A549 (cell line): Measurements from ENCODE around the gene STAB2. TPM values are rescaled to one million over a fixed set of nuclear protein-coding genes. Genes with fewer than 3 reads are reported as not detected.

Experiments used
- ATAC-seq, 2 experiments: fragments of 200-7000 bp in 1 of 2; fragments of >200 bp in 1 of 2; cut with Nextera tagmentation in 1 of 2; cut with Tn5 transposase in 1 of 2; 3 replicates each; pipeline versions ENCODE4 v1.8.0 to v1.9.1; 2018 to 2020; ENCODE audit warnings: mild to moderate bottlenecking in 1 of 2, moderate library complexity in 1 of 2
- CTCF ChIA-PET: fragments of 300-600 bp; sonication (Branson Sonifier 250); formaldehyde crosslinking; extraction: SDS; loops from one replicate; lab custom pipeline; 2021; ENCODE audit warnings: antibody characterized with exemption, inconsistent platforms; lab: Yijun Ruan, JAX
- POLR2A ChIA-PET: fragments of 350-600 bp; formaldehyde crosslinking; extraction: SDS; loops from one replicate; lab custom pipeline; 2021; ENCODE audit warnings: antibody characterized with exemption, inconsistent platforms; lab: Yijun Ruan, JAX
- DNase-seq, 2 experiments: peaks; one replicate each; pipeline versions ENCODE4 v3.0.0 to v3.0.0-alpha.2; 2011 to 2016; ENCODE audit warnings: low read depth in 1 of 2, low spot score in 1 of 2
- FAIRE-seq: peaks from 2 replicates; lab custom pipeline; 2011; peaks lifted over from hg19 to GRCh38; lab: Jason Lieb, UNC
- H3K27ac ChIP-seq, 2 experiments: fragments of >200 bp; sonication (Bioruptor Twin); formaldehyde crosslinking; 3 replicates each; pipeline ENCODE4 v1.5.1; 2016 to 2017
- H3K4me1 ChIP-seq: fragments of >200 bp; sonication (Bioruptor Twin); formaldehyde crosslinking; 3 replicates; pipeline ENCODE4 v1.6.1; 2016
- H3K4me2 ChIP-seq: fragments of >200 bp; sonication (Bioruptor Twin); formaldehyde crosslinking; 3 replicates; pipeline ENCODE4 v1.6.1; 2016
- H3K4me3 ChIP-seq: fragments of >200 bp; sonication (Bioruptor Twin); formaldehyde crosslinking; 3 replicates; pipeline ENCODE4 v1.5.1; 2016
- H3K9me3 ChIP-seq: fragments of >200 bp; sonication (Bioruptor Twin); formaldehyde crosslinking; 3 replicates; pipeline ENCODE4 v1.6.1; 2016
- BCL3 ChIP-seq: fragments of >200 bp; sonication (Bioruptor Twin); formaldehyde crosslinking; IDR thresholded peaks from 3 replicates; pipeline ENCODE4 v1.6.1; 2016
- CBX8 ChIP-seq: fragments of 200-600 bp; sonication (generic); IDR thresholded peaks from 2 replicates; pipeline ENCODE4 v1.6.1; 2016
- CEBPB ChIP-seq, 2 experiments: fragments of >200 bp in 1 of 2; sonication (Bioruptor Twin) in 1 of 2; formaldehyde crosslinking in 1 of 2; IDR thresholded peaks; 2 replicates each; pipeline ENCODE4 v1.6.1; 2012 to 2016
- CTCF ChIP-seq: fragments of >200 bp; sonication (Bioruptor Twin); formaldehyde crosslinking; IDR thresholded peaks from 3 replicates; pipeline ENCODE4 v1.5.1; 2016
- ESRRA ChIP-seq: fragments of 150-350 bp; IDR thresholded peaks from 2 replicates; pipeline ENCODE4 v1.6.1; 2014; ENCODE audit warnings: mild to moderate bottlenecking, low read length, borderline replicate concordance
- FOSL2 ChIP-seq, 2 experiments: fragments of 450-650 bp in 1 of 2; fragments of >200 bp in 1 of 2; sonication (Bioruptor Twin) in 1 of 2; formaldehyde crosslinking; IDR thresholded peaks; 2 replicates each; pipeline versions ENCODE4 v1.5.0 to v1.6.1; 2016 to 2020; ENCODE audit warnings: mild to moderate bottlenecking in 1 of 2, moderate library complexity in 1 of 2
- HDAC2 ChIP-seq: fragments of 200-600 bp; sonication (generic); IDR thresholded peaks from 2 replicates; pipeline ENCODE4 v1.6.1; 2016
- HES2 ChIP-seq: fragments of >200 bp; sonication (Bioruptor Twin); formaldehyde crosslinking; IDR thresholded peaks from 2 replicates; pipeline ENCODE4 v1.6.1; 2016
- HEYL ChIP-seq: fragments of 250-450 bp; sonication (Bioruptor Pico); IDR thresholded peaks from 2 replicates; pipeline ENCODE4 v1.8.0; 2021; ENCODE audit warnings: mild to moderate bottlenecking, moderate library complexity
- JUNB ChIP-seq: fragments of >200 bp; sonication (Bioruptor Twin); formaldehyde crosslinking; IDR thresholded peaks from 2 replicates; pipeline ENCODE4 v1.6.1; 2016
- KDM1A ChIP-seq: fragments of 200-600 bp; sonication (generic); IDR thresholded peaks from 2 replicates; pipeline ENCODE4 v1.6.1; 2016; ENCODE audit warnings: low read depth, mild to moderate bottlenecking
- MAFK ChIP-seq: fragments of 450-650 bp; IDR thresholded peaks from 2 replicates; pipeline ENCODE4 v1.6.1; 2014; ENCODE audit not compliant: partially characterized antibody
- MYC ChIP-seq: IDR thresholded peaks from 2 replicates; pipeline ENCODE4 v1.6.1; 2012; ENCODE audit warnings: mild to moderate bottlenecking, inconsistent platforms, low read length, improper control_type of control experiment, borderline replicate concordance
- NPAS2 ChIP-seq: fragments of 250-450 bp; sonication (Bioruptor Pico); IDR thresholded peaks from 2 replicates; pipeline ENCODE4 v1.8.0; 2022; ENCODE audit warnings: mild to moderate bottlenecking, moderate library complexity, borderline replicate concordance
- NR3C1 ChIP-seq: fragments of >200 bp; sonication (Bioruptor Twin); formaldehyde crosslinking; IDR thresholded peaks from 3 replicates; pipeline ENCODE4 v1.6.1; 2017
- ZSCAN20 ChIP-seq: fragments of 250-450 bp; sonication (Bioruptor Pico); IDR thresholded peaks from 2 replicates; pipeline ENCODE4 v1.8.0; 2022; ENCODE audit warnings: mild to moderate bottlenecking, moderate library complexity
- WGBS: methylation state at CpG from one replicate; pipeline ENCODE4 v1.1.6; 2017; ENCODE audit errors: missing lambda C conversion rate; 5-methylcytosine and 5-hydroxymethylcytosine counted together
- polyA plus RNA-seq, 4 experiments: library from polyadenylated mRNA; depleted of rRNA in 3 of 4; stranded (reverse); fragments of >200 nt; fragmentation: RNase III in 1 of 4; extraction: RNeasy Plus Mini Kit Qiagen cat#74134 plus additional on column Dnase treatment in 1 of 4; gene quantifications; 2 replicates in 3 of 4; 3 replicates in 1 of 4; pipeline ENCODE4 v1.2.3, GENCODE V29; 2011 to 2017
- TF ChIP-seq, protein P1 (sequence below): IDR thresholded peaks from 2 replicates; pipeline ENCODE4 v1.6.1; 2012; ENCODE audit warnings: low read depth, borderline replicate concordance
- TF ChIP-seq, protein P2 (sequence below): IDR thresholded peaks from 2 replicates; pipeline ENCODE4 v1.6.1; 2012

STAB2 gene
- polyA plus RNA-seq, 2 of the 4 experiments (the other 2 are of a cell fraction) = not detected

GRCh38 chr12:103812789-103813188, 225.7 kb downstream of the STAB2 start:
- no peak overlapping the region for H3K4me2 ChIP-seq
- POLR2A ChIA-PET = no interaction called here
- H3K4me3 ChIP-seq = no peak overlapping the region
- H3K9me3 ChIP-seq = no peaks in the 10 kb centered on the region
- WGBS = 90% methylated on average over 1 of the region's 1 CpG
- ATAC-seq (0 out of 6 replicates have a peak, but pooled peaks of 1 of the 2 experiments have one; percentile 32), DNase-seq (no peak), FAIRE-seq (no peak)
- TF ChIP-seq KDM1A = 0 out of 2 replicates have a peak, but pooled peaks have one; percentile 27
- no peak for TF ChIP-seq CTCF
- H3K4me1 ChIP-seq = peaks cover 16% of the 10 kb centered on the region; the same call in 1 of the 3 replicates
- H3K27ac ChIP-seq = no peak overlapping the region
- CTCF ChIA-PET = interaction anchor here (0.6 to 1.4 kb wide), 2 partner anchors 19 to 280 kb away, joined by 4 read pairs; no protein-coding TSS in a partner anchor

- ChIA-PET POLR2A (no interaction called here), CTCF (interaction anchor here (1.2 to 1.4 kb wide), 2 partner anchors 18 to 187 kb away, joined by 3 to 4 read pairs; no protein-coding TSS in a partner anchor)
- H3K4me2 ChIP-seq = no peak overlapping the region
- FAIRE-seq (no peak), DNase-seq (no peak), ATAC-seq (no peak)
- TF ChIP-seq HEYL (CRISPR knock-in tag) = no peak
- no peaks in the 10 kb centered on the region for H3K9me3 ChIP-seq
- no peak overlapping the region for H3K4me3 ChIP-seq
- peaks cover 16% of the 10 kb centered on the region; the same call in 1 of the 3 replicates for H3K4me1 ChIP-seq
- H3K27ac ChIP-seq = no peak overlapping the region
- WGBS = 90% methylated on average over 3 of the region's 3 CpGs
Observed at GRCh38 chr12:103813426-103813825, 226.4 kb downstream of the STAB2 start.

GRCh38 chr12:103813949-103814348, 226.9 kb downstream of the STAB2 start:
- H3K4me2 ChIP-seq = no peak overlapping the region
- POLR2A ChIA-PET = no interaction called here
- DNase-seq = no peak
- CTCF ChIA-PET = interaction anchor here (1.2 to 1.4 kb wide), 2 partner anchors 18 to 188 kb away, joined by 3 to 4 read pairs; no protein-coding TSS in a partner anchor
- no peaks in the 10 kb centered on the region for H3K9me3 ChIP-seq
- TF ChIP-seq HDAC2 (no peak), BCL3 (no peak), CBX8 (no peak), MYC (no peak), NPAS2 (no peak), NR3C1 (no peak), CEBPB (IDR thresholded peaks at IDR 0.05) (no peak), JUNB (no peak), ZSCAN20 (CRISPR knock-in tag) (no peak), FOSL2 (IDR thresholded peaks at IDR 0.05) (no peak), FOSL2 (CRISPR knock-in tag; IDR thresholded peaks at IDR 0.05) (no peak)
- TF ChIP-seq, protein P1, sequence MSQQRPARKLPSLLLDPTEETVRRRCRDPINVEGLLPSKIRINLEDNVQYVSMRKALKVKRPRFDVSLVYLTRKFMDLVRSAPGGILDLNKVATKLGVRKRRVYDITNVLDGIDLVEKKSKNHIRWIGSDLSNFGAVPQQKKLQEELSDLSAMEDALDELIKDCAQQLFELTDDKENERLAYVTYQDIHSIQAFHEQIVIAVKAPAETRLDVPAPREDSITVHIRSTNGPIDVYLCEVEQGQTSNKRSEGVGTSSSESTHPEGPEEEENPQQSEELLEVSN = no peak
- peak in 1 of 2 experiments; percentile 39; a peak in 1 of 6 replicates for ATAC-seq
- peaks cover 16% of the 10 kb centered on the region; the same call in 1 of the 3 replicates for H3K4me1 ChIP-seq
- WGBS = 80% methylated on average over 4 of the region's 4 CpGs
- no peak overlapping the region for H3K4me3 ChIP-seq
- no peak for FAIRE-seq
- H3K27ac ChIP-seq = no peak overlapping the region

DNA sequence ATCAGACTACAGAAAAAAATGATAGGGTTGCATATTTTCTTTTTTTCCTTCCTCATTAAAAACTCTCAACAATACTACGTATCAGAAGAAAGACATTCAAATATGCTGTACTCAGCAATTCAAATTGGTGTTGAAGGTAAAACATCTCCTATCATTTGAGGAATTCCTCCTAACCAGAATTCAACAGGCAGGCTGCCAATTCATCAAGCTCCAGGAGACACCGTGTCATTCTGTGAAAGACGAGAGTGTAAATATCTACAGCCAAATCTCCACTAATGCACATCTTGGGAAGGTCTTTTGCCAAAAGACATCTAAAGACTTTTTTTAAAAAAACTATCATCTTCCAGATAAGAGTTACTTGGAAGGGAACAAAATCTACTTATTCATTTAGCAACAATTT, 227.4 kb downstream of the STAB2 start:
- no peak for DNase-seq
- FAIRE-seq = no peak
- H3K27ac ChIP-seq = no peak overlapping the region
- H3K9me3 ChIP-seq = no peaks in the 10 kb centered on the region
- WGBS = 76% methylated on average over 3 of the region's 3 CpGs
- TF ChIP-seq MAFK (peak; percentile 85), KDM1A (no peak), HES2 (no peak), ESRRA (no peak)
- TF ChIP-seq, protein P2, sequence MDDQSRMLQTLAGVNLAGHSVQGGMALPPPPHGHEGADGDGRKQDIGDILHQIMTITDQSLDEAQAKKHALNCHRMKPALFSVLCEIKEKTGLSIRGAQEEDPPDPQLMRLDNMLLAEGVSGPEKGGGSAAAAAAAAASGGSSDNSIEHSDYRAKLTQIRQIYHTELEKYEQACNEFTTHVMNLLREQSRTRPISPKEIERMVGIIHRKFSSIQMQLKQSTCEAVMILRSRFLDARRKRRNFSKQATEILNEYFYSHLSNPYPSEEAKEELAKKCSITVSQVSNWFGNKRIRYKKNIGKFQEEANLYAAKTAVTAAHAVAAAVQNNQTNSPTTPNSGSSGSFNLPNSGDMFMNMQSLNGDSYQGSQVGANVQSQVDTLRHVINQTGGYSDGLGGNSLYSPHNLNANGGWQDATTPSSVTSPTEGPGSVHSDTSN = no peak
- ChIA-PET CTCF (interaction anchor here (1.2 kb wide), 1 partner anchor 188 kb away, joined by 3 read pairs; no protein-coding TSS in a partner anchor), POLR2A (no interaction called here)
- no peak for ATAC-seq
- no peak overlapping the region for H3K4me2 ChIP-seq
- H3K4me1 ChIP-seq = peaks cover 16% of the 10 kb centered on the region; the same call in 1 of the 3 replicates
- H3K4me3 ChIP-seq = no peak overlapping the region
